PC-9 (cell line): Measurements from ENCODE around the gene NXF1. TPM values are rescaled to one million over a fixed set of nuclear protein-coding genes. Genes with fewer than 3 reads are reported as not detected.
A peak's percentile ranks its signal among the peaks of the same experiment; 100 is the strongest.

ENCODE experiments used
- BruUV-seq: library from RNA; stranded (reverse); fragments of 400-500 nt; replicated peaks from 2 replicates; lab custom pipeline; 2021; lab: Mats Ljungman, UMichigan
- CTCF ChIA-PET: fragments of 300-600 bp; sonication (Branson Sonifier 250); formaldehyde crosslinking; loops from one replicate; lab custom pipeline; 2022; ENCODE audit warnings: antibody characterized with exemption; lab: Charles Lee
- POLR2A ChIA-PET: fragments of 300-600 bp; sonication (Branson Sonifier 250); formaldehyde crosslinking; loops from one replicate; lab custom pipeline; 2022; ENCODE audit warnings: antibody characterized with exemption; ENCODE audit not compliant: unreplicated experiment; lab: Charles Lee
- DNase-seq, 2 experiments: peaks; one replicate each; pipeline versions ENCODE4 v3.0.0 to v3.0.0-alpha.2; 2015 to 2022; ENCODE audit warnings: mixed read lengths in 1 of 2
- H2AFZ ChIP-seq: fragments of 200-600 bp; sonication (generic); 2 replicates; pipeline ENCODE4 v1.8.1; 2017; ENCODE audit warnings: antibody characterized with exemption
- H3F3A ChIP-seq: fragments of 200-600 bp; sonication (generic); 2 replicates; pipeline ENCODE4 v1.8.1; 2017; ENCODE audit warnings: antibody characterized with exemption, mild to moderate bottlenecking, low read depth; ENCODE audit not compliant: insufficient read depth
- H3K27ac ChIP-seq: fragments of 200-600 bp; sonication (generic); 2 replicates; pipeline ENCODE4 v1.6.1; 2016; ENCODE audit warnings: mixed run types
- H3K27me3 ChIP-seq: fragments of 200-600 bp; sonication (generic); 2 replicates; pipeline ENCODE4 v1.6.1; 2016; ENCODE audit warnings: low read depth, mixed run types; ENCODE audit not compliant: insufficient read depth
- H3K36me3 ChIP-seq: fragments of 200-600 bp; sonication (generic); 2 replicates; pipeline ENCODE4 v1.6.1; 2016; ENCODE audit warnings: low read depth, mixed run types
- H3K4me1 ChIP-seq: fragments of 200-600 bp; sonication (generic); replicated peaks from 2 replicates; pipeline ENCODE4 v1.6.1; 2016; ENCODE audit warnings: mixed run types; ENCODE audit not compliant: insufficient read depth
- H3K4me2 ChIP-seq: fragments of 200-600 bp; sonication (generic); 2 replicates; pipeline ENCODE4 v1.6.1; 2017; ENCODE audit warnings: mixed run types
- H3K4me3 ChIP-seq: fragments of 200-600 bp; sonication (generic); 2 replicates; pipeline ENCODE4 v1.6.1; 2016; ENCODE audit warnings: mixed run types
- H3K79me2 ChIP-seq: fragments of 200-600 bp; sonication (generic); 2 replicates; pipeline ENCODE4 v1.6.1; 2017; ENCODE audit warnings: low read depth, mixed run types
- H3K9me2 ChIP-seq: fragments of 200-600 bp; sonication (generic); 2 replicates; pipeline ENCODE4 v1.8.1; 2017; ENCODE audit warnings: mild to moderate bottlenecking; ENCODE audit not compliant: insufficient read depth
- H3K9me3 ChIP-seq: fragments of 200-600 bp; sonication (generic); 2 replicates; pipeline ENCODE4 v1.8.1; 2016; ENCODE audit warnings: low read depth; ENCODE audit not compliant: insufficient read depth
- H4K20me1 ChIP-seq: fragments of 200-600 bp; sonication (generic); 2 replicates; pipeline ENCODE4 v1.8.1; 2017; ENCODE audit not compliant: insufficient read depth
- CTCF ChIP-seq: fragments of 200-600 bp; sonication (generic); conservative IDR thresholded peaks from 2 replicates; pipeline ENCODE4 v1.6.1; 2017; ENCODE audit warnings: mixed run types, antibody characterized with exemption, mild to moderate bottlenecking, moderate library complexity
- EZH2 ChIP-seq: fragments of 200-600 bp; sonication (generic); IDR thresholded peaks from 2 replicates; pipeline ENCODE4 v1.8.0; 2017; ENCODE audit warnings: antibody characterized with exemption, low read depth
- intact Hi-C: fragments of 100-400 bp; cut with micrococcal nuclease; formaldehyde crosslinking; loops from one replicate; pipeline ENCODE4 v1.10.0; 2022; ENCODE audit not compliant: unreplicated experiment
- microRNA-seq: library from miRNA; unstranded; fragments of <30 nt; microRNA quantifications from one replicate; pipeline ENCODE4 v1.2.0, GENCODE V29; 2021; ENCODE audit warnings: borderline number of aligned reads, borderline replicate concordance
- total RNA-seq: library from RNA; stranded (reverse); gene quantifications from 2 replicates; pipeline ENCODE4 v1.2.3, GENCODE V29; 2021

The NXF1 gene
- total RNA-seq, 1 experiment from 2014 or later = 56.1 TPM

GRCh38 chr11:62747475-62748160 lies 57.6 kb downstream of the NXF1 start:
- Histone ChIP-seq H3F3A (peaks cover 29% of the 10 kb centered on the region), H3K79me2 (peaks cover 8% of the 10 kb centered on the region; the same call in 1 of the 2 replicates), H3K36me3 (no peaks in the 10 kb centered on the region), H3K27me3 (no peaks in the 10 kb centered on the region), H3K27ac (peak overlapping the region; percentile 38), H3K4me1 (peaks cover 3% of the 10 kb centered on the region; the same call in 1 of the 2 replicates), H2AFZ (no peak overlapping the region), H3K4me2 (no peak overlapping the region), H4K20me1 (no peaks in the 10 kb centered on the region), H3K4me3 (no peak overlapping the region), H3K9me2 (no peaks in the 10 kb centered on the region), H3K9me3 (no peaks in the 10 kb centered on the region)
- intact Hi-C loops = no loop called here
- TF ChIP-seq EZH2 (no peak), CTCF (no peak)
- no TSS peak for BruUV-seq
- ChIA-PET CTCF (no interaction called here), POLR2A (interaction anchor here (0.6 to 0.7 kb wide), 3 partner anchors 13 to 933 kb away, joined by 4 to 13 read pairs (median 7); partner anchors contain the start of gene INTS5)
- DNase-seq = no peak

Small RNA genes within 50 kb of the gene (microRNA-seq; reads per million reads assigned to microRNA genes)
- gene MIR6514 (not detected), gene MIR6748 (not detected)

Other genes with a start within 250 kb of the NXF1 start
- gene EEF1G, start 231.5 kb downstream of the NXF1 start, total RNA-seq = 1,773 and 2,008 TPM in 2 replicates
- gene TUT1, start 213.9 kb downstream of the NXF1 start, total RNA-seq = 39.3 and 40.5 TPM in 2 replicates
- 96.6 and 120 TPM in 2 replicates for gene MTA2, start 203.6 kb downstream of the NXF1 start, total RNA-seq
- 83.2 and 84.2 TPM in 2 replicates for gene EML3, start 192.7 kb downstream of the NXF1 start, total RNA-seq
- gene ROM1, start 192.2 kb downstream of the NXF1 start, total RNA-seq = 6.2 and 7.0 TPM in 2 replicates
- 38.9 and 60.5 TPM in 2 replicates for gene B3GAT3, start 183.5 kb downstream of the NXF1 start, total RNA-seq
- gene GANAB, start 158.8 kb downstream of the NXF1 start, total RNA-seq = 478 and 525 TPM in 2 replicates
- 28.2 and 31.5 TPM in 2 replicates for gene INTS5, start 152.1 kb downstream of the NXF1 start, total RNA-seq
- gene C11orf98, start 140.2 kb downstream of the NXF1 start, total RNA-seq = 86.7 and 94.9 TPM in 2 replicates
- 19.2 and 51.9 TPM in 2 replicates for gene CSKMT, start 140.1 kb downstream of the NXF1 start, total RNA-seq
- 16.1 and 25.4 TPM in 2 replicates for gene UQCC3, start 133.8 kb downstream of the NXF1 start, total RNA-seq
- gene LBHD1, start 133.2 kb downstream of the NXF1 start, total RNA-seq = 13.2 and 16.1 TPM in 2 replicates
- 143 and 150 TPM in 2 replicates for gene UBXN1, start 126.4 kb downstream of the NXF1 start, total RNA-seq
- 1.0 and 1.3 TPM in 2 replicates for gene LRRN4CL, start 115.9 kb downstream of the NXF1 start, total RNA-seq
- 173 and 201 TPM in 2 replicates for gene BSCL2, start 98.0 kb downstream of the NXF1 start, total RNA-seq
- 0.57 TPM in 1 of 2 replicates, not detected in the other for gene GNG3, start 97.8 kb downstream of the NXF1 start, total RNA-seq
- 55.2 and 76.9 TPM in 2 replicates for gene HNRNPUL2, start 78.0 kb downstream of the NXF1 start, total RNA-seq
- gene TTC9C, start 77.0 kb downstream of the NXF1 start, total RNA-seq = 65.3 and 71.4 TPM in 2 replicates
- 16.5 and 17.2 TPM in 2 replicates for gene ZBTB3, start 51.3 kb downstream of the NXF1 start, total RNA-seq
- 131 and 155 TPM in 2 replicates for gene POLR2G, start 43.9 kb downstream of the NXF1 start, total RNA-seq
- gene TAF6L, start 34.0 kb downstream of the NXF1 start, total RNA-seq = 31.2 and 36.4 TPM in 2 replicates
- gene TMEM179B, start 18.0 kb downstream of the NXF1 start, total RNA-seq = 45.5 and 48.3 TPM in 2 replicates
- gene TMEM223, start 13.4 kb downstream of the NXF1 start, total RNA-seq = 17.9 and 22.6 TPM in 2 replicates
- gene STX5, start 26.6 kb upstream of the NXF1 start, total RNA-seq = 61.9 and 65.8 TPM in 2 replicates
- gene TEX54, start 27.4 kb upstream of the NXF1 start, total RNA-seq = not detected in 2 replicates
- 72.4 and 74.1 TPM in 2 replicates for gene WDR74, start 34.1 kb upstream of the NXF1 start, total RNA-seq
- 513 and 619 TPM in 2 replicates for gene SLC3A2, start 75.5 kb upstream of the NXF1 start, total RNA-seq
- gene CHRM1, start 115.9 kb upstream of the NXF1 start, total RNA-seq = not detected in 2 replicates
- not detected in 2 replicates for gene SLC22A6, start 179.5 kb upstream of the NXF1 start, total RNA-seq
- not detected in 2 replicates for gene SLC22A8, start 210.4 kb upstream of the NXF1 start, total RNA-seq